ENCODE measurements around the gene CX3CL1.
A peak's percentile ranks its signal among the peaks of the same experiment; 100 is the strongest.

DNA sequence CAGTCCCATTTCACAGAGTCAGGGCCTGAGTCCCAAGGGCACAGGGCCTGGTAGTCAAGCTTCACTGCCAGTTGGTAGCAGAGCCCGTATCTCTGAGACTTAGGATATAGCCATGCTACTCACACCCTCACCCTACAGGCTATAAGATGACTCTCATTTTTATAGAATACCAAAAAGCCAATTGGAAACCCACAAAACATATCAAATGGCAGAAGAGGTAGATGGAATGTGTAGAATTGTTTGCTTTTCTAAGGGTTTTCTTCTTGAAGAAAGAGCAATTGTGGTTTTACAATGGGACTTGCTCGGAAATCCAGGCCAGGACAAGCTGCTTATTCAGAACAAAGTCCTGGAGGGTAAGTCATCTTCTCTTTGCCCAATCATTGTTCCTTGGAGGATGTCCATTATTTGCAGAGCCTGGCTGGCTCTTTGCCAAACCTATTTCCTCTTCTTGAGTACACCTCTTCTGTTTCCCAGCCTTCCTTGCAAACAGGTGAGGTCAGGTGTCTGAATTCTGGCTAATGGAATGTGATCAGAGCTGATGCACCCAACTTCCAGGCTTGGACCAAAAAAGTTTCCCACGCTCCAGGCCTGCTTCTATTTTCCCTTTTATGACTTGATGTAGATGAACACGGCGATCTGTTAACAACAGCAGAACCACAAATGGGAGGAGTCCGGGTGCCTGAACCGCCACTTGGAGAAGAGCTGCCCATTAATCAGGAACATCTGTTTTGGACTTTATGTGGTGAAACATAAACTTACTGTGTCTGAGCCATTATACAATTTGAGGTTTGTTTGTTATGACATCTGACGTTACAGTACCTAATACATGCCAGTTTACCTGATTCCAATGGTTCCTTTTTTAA lies 30.6 kb upstream of the CX3CL1 start:
- TF ChIP-seq, protein P1, sequence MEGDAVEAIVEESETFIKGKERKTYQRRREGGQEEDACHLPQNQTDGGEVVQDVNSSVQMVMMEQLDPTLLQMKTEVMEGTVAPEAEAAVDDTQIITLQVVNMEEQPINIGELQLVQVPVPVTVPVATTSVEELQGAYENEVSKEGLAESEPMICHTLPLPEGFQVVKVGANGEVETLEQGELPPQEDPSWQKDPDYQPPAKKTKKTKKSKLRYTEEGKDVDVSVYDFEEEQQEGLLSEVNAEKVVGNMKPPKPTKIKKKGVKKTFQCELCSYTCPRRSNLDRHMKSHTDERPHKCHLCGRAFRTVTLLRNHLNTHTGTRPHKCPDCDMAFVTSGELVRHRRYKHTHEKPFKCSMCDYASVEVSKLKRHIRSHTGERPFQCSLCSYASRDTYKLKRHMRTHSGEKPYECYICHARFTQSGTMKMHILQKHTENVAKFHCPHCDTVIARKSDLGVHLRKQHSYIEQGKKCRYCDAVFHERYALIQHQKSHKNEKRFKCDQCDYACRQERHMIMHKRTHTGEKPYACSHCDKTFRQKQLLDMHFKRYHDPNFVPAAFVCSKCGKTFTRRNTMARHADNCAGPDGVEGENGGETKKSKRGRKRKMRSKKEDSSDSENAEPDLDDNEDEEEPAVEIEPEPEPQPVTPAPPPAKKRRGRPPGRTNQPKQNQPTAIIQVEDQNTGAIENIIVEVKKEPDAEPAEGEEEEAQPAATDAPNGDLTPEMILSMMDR (IDR thresholded peaks at IDR 0.05): no peak
- TF ChIP-seq POLR2AphosphoS5 (IDR thresholded peaks at IDR 0.05) (peak in 1 of 2 donors; percentile 39), EP300 (IDR thresholded peaks at IDR 0.05) (peak in 1 of 4 donors; percentile 70)

Data from upper lobe of left lung (tissue), 4 donors.